Measurements from ENCODE around the gene CERS6.

The CERS6 gene

GRCh38 chr2:168584911-168585310, 128.8 kb downstream of the CERS6 start:
- no peak for TF ChIP-seq CTCF (IDR thresholded peaks at IDR 0.05)
- Histone ChIP-seq H3K4me1 (no peaks in the 10 kb centered on the region), H2AFZ (no peak overlapping the region), H3K36me3 (ENCODE audit: control insufficient read depth, insufficient read depth, low read length) (no peaks in the 10 kb centered on the region), H3K4me3 (ENCODE audit: low read depth, low read length) (no peak overlapping the region), H3K27ac (no peak overlapping the region), H3K27me3 (ENCODE audit: control insufficient read depth, insufficient read depth, low read length) (no peaks in the 10 kb centered on the region), H3K9ac (no peak overlapping the region), H3K79me2 (no peaks in the 10 kb centered on the region), H3K9me3 (ENCODE audit: control insufficient read depth, low read length) (no peaks in the 10 kb centered on the region), H3K4me2 (ENCODE audit: low read length) (no peak overlapping the region)

GRCh38 chr2:168585700-168586099, 129.6 kb downstream of the CERS6 start:
- H2AFZ ChIP-seq: no peak overlapping the region
- H3K27me3 ChIP-seq (ENCODE audit: control insufficient read depth, insufficient read depth, low read length): no peaks in the 10 kb centered on the region
- H3K27ac ChIP-seq: no peak overlapping the region
- no peaks in the 10 kb centered on the region for H3K4me1 ChIP-seq
- H3K4me3 ChIP-seq (ENCODE audit: low read depth, low read length): no peak overlapping the region
- H3K9ac ChIP-seq: no peak overlapping the region
- H3K4me2 ChIP-seq (ENCODE audit: low read length): no peak overlapping the region
- H3K36me3 ChIP-seq (ENCODE audit: control insufficient read depth, insufficient read depth, low read length): no peaks in the 10 kb centered on the region
- H3K9me3 ChIP-seq (ENCODE audit: control insufficient read depth, low read length): no peaks in the 10 kb centered on the region
- TF ChIP-seq CTCF (IDR thresholded peaks at IDR 0.05): no peak
- H3K79me2 ChIP-seq: no peaks in the 10 kb centered on the region

DNA sequence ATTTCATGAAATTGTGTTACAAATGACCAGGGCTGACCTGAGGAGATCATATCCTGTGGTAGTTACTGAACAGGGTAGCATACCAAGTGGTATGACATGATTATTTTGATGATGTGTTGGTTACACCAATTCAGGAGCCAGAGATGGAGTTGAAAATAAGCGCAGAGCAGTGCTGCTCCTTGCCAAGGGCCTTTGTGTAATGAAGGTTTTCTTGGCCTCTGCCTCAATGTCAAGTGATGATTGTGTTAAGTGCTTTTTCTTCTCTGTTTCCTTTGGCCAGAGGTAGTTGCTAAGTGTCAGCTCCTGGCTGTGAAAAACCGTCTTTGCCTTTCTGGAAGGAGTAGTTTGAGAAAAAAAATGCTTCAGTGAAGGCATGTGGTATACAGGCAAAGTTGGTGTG, 131.2 kb downstream of the CERS6 start:
- Histone ChIP-seq H3K4me1 (no peaks in the 10 kb centered on the region), H3K9me3 (ENCODE audit: control insufficient read depth, low read length) (no peaks in the 10 kb centered on the region), H3K4me3 (ENCODE audit: low read depth, low read length) (no peak overlapping the region), H3K9ac (no peak overlapping the region), H3K27ac (no peak overlapping the region), H3K4me2 (ENCODE audit: low read length) (no peak overlapping the region), H3K36me3 (ENCODE audit: control insufficient read depth, insufficient read depth, low read length) (no peaks in the 10 kb centered on the region), H2AFZ (no peak overlapping the region), H3K27me3 (ENCODE audit: control insufficient read depth, insufficient read depth, low read length) (no peaks in the 10 kb centered on the region), H3K79me2 (no peaks in the 10 kb centered on the region)
- TF ChIP-seq CTCF (IDR thresholded peaks at IDR 0.05): no peak

DNA sequence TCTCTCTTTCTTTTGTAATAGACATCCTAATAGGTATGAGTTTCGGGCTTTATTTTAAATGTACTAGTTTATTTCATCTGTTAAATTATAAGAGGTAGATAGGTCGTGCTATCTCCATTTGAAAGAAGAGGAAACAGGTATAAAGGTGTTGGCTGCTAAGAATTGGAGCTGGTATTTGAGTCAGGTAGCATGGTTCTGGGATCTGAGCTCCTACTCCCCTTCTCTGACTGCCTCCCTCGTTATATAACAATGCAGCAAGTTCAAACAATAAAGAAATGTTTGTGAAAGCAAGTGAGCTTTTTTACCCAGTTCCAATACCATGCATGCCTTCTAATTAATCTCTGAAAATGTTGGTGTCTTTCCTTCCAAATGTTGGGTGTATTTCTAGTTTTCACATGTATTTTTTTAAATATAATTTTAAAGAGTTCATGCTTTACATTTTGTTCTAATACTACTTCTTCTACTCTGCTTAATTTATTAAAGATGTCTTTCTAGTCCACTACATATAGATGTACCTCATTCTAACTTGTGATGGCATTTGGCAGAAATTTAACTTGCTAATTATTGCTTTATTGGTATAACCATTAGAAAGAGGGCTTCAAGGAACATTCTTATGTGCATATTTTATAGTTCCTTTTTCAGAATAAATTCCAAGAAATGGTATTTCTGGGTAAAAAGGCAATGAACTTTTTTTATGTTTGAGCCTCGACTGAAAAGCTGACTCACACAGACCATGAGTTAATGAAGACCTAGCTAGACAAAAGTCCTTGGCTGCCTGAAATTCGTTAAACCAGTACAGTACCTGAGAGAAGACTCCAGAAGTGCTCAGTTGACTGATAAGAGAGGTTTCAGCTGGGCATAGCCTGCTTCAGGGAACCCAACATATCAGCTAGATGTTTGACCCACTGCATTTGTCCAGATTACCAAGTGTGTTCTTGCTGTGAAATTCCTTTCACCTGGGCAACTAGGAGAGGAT, 133.5 kb downstream of the CERS6 start:
- Histone ChIP-seq H3K4me2 (ENCODE audit: low read length) (no peak overlapping the region), H2AFZ (no peak overlapping the region), H3K79me2 (no peaks in the 10 kb centered on the region), H3K9me3 (ENCODE audit: control insufficient read depth, low read length) (no peaks in the 10 kb centered on the region), H3K9ac (no peak overlapping the region), H3K4me3 (ENCODE audit: low read depth, low read length) (no peak overlapping the region), H3K4me1 (no peaks in the 10 kb centered on the region), H3K27ac (no peak overlapping the region), H3K27me3 (ENCODE audit: control insufficient read depth, insufficient read depth, low read length) (no peaks in the 10 kb centered on the region), H3K36me3 (ENCODE audit: control insufficient read depth, insufficient read depth, low read length) (no peaks in the 10 kb centered on the region)
- no peak for TF ChIP-seq CTCF (IDR thresholded peaks at IDR 0.05)

Data from parathyroid adenoma (tissue), 2 donors.